ENCODE data around the gene MAK.

- TF ChIP-seq, protein P1, sequence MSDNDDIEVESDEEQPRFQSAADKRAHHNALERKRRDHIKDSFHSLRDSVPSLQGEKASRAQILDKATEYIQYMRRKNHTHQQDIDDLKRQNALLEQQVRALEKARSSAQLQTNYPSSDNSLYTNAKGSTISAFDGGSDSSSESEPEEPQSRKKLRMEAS (IDR thresholded peaks at IDR 0.05) = no peak
- TF ChIP-seq, protein P2, sequence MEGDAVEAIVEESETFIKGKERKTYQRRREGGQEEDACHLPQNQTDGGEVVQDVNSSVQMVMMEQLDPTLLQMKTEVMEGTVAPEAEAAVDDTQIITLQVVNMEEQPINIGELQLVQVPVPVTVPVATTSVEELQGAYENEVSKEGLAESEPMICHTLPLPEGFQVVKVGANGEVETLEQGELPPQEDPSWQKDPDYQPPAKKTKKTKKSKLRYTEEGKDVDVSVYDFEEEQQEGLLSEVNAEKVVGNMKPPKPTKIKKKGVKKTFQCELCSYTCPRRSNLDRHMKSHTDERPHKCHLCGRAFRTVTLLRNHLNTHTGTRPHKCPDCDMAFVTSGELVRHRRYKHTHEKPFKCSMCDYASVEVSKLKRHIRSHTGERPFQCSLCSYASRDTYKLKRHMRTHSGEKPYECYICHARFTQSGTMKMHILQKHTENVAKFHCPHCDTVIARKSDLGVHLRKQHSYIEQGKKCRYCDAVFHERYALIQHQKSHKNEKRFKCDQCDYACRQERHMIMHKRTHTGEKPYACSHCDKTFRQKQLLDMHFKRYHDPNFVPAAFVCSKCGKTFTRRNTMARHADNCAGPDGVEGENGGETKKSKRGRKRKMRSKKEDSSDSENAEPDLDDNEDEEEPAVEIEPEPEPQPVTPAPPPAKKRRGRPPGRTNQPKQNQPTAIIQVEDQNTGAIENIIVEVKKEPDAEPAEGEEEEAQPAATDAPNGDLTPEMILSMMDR (IDR thresholded peaks at IDR 0.05; ENCODE audit: low read depth, low read length, missing input control) = no peak
- TF ChIP-seq, protein P3, sequence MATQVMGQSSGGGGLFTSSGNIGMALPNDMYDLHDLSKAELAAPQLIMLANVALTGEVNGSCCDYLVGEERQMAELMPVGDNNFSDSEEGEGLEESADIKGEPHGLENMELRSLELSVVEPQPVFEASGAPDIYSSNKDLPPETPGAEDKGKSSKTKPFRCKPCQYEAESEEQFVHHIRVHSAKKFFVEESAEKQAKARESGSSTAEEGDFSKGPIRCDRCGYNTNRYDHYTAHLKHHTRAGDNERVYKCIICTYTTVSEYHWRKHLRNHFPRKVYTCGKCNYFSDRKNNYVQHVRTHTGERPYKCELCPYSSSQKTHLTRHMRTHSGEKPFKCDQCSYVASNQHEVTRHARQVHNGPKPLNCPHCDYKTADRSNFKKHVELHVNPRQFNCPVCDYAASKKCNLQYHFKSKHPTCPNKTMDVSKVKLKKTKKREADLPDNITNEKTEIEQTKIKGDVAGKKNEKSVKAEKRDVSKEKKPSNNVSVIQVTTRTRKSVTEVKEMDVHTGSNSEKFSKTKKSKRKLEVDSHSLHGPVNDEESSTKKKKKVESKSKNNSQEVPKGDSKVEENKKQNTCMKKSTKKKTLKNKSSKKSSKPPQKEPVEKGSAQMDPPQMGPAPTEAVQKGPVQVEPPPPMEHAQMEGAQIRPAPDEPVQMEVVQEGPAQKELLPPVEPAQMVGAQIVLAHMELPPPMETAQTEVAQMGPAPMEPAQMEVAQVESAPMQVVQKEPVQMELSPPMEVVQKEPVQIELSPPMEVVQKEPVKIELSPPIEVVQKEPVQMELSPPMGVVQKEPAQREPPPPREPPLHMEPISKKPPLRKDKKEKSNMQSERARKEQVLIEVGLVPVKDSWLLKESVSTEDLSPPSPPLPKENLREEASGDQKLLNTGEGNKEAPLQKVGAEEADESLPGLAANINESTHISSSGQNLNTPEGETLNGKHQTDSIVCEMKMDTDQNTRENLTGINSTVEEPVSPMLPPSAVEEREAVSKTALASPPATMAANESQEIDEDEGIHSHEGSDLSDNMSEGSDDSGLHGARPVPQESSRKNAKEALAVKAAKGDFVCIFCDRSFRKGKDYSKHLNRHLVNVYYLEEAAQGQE (IDR thresholded peaks at IDR 0.05) = no peak
- TF ChIP-seq SP1 (IDR thresholded peaks at IDR 0.05) (no peak), YY1 (IDR thresholded peaks at IDR 0.05) (no peak)
Observed at GRCh38 chr6:10779076-10779475, 59.3 kb downstream of the MAK start.

Measured in liver (tissue), 3 donors.